HL-60 (cell line): Measurements from ENCODE around the gene MGAT4A.

Experiments used
- GABPA ChIP-seq: IDR thresholded peaks from 2 replicates; pipeline ENCODE4 v1.6.1; 2012; ENCODE audit warnings: low read depth
- POLR2AphosphoS5 ChIP-seq: IDR thresholded peaks from 2 replicates; pipeline ENCODE4 v1.6.1; 2012; ENCODE audit warnings: low read depth
- SPI1 ChIP-seq: IDR thresholded peaks from 2 replicates; pipeline ENCODE4 v1.6.1; 2012; ENCODE audit warnings: low read depth, mild to moderate bottlenecking, borderline replicate concordance
- TF ChIP-seq, protein P1 (sequence below): IDR thresholded peaks from one replicate; pipeline ENCODE4 v1.5.1; 2011; ENCODE audit warnings: low read length, control low read depth, inconsistent platforms; ENCODE audit not compliant: insufficient read depth
- TF ChIP-seq, protein P2 (sequence below): IDR thresholded peaks from 2 replicates; pipeline ENCODE4 v1.6.1; 2012; ENCODE audit warnings: low read depth; ENCODE audit not compliant: insufficient replicate concordance

DNA sequence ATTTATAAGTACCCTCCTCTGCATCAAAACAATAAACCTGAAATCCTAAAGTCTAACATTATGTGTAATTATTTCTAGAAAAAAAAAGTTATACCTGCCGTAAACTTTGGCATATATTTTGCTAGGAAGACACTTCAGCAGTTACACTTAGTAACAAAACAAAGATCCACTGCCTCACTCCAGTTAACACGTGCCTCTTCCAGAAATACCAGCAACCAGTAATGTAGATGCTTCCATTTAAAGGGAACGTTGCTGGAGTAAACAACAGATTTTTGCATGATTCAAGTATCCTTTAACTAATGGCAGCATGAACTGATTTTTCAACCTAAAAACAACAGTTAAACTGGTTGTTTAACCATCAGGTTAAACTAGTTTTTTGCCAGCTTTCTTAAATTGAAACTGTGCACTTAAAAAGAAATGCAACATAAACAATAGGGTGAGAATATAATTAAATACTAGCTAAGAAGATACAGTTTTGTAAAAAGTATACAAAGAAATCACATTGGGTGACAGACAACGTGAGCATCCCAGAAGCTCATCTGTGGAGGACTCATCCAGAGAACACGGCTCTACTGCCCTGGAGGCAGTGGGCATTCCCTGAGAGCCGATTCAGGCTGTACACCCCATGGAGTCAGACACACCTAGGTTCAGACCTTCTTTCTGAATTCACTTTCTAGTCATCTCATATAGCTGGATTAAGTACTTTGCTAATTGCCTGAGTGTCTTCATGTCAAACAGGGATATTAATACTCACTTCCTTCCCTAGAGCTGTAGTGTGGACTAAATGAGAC, 22.3 kb downstream of the MGAT4A start:
- TF ChIP-seq, protein P1, sequence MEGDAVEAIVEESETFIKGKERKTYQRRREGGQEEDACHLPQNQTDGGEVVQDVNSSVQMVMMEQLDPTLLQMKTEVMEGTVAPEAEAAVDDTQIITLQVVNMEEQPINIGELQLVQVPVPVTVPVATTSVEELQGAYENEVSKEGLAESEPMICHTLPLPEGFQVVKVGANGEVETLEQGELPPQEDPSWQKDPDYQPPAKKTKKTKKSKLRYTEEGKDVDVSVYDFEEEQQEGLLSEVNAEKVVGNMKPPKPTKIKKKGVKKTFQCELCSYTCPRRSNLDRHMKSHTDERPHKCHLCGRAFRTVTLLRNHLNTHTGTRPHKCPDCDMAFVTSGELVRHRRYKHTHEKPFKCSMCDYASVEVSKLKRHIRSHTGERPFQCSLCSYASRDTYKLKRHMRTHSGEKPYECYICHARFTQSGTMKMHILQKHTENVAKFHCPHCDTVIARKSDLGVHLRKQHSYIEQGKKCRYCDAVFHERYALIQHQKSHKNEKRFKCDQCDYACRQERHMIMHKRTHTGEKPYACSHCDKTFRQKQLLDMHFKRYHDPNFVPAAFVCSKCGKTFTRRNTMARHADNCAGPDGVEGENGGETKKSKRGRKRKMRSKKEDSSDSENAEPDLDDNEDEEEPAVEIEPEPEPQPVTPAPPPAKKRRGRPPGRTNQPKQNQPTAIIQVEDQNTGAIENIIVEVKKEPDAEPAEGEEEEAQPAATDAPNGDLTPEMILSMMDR = no peak
- no peak for TF ChIP-seq POLR2AphosphoS5
- TF ChIP-seq, protein P2, sequence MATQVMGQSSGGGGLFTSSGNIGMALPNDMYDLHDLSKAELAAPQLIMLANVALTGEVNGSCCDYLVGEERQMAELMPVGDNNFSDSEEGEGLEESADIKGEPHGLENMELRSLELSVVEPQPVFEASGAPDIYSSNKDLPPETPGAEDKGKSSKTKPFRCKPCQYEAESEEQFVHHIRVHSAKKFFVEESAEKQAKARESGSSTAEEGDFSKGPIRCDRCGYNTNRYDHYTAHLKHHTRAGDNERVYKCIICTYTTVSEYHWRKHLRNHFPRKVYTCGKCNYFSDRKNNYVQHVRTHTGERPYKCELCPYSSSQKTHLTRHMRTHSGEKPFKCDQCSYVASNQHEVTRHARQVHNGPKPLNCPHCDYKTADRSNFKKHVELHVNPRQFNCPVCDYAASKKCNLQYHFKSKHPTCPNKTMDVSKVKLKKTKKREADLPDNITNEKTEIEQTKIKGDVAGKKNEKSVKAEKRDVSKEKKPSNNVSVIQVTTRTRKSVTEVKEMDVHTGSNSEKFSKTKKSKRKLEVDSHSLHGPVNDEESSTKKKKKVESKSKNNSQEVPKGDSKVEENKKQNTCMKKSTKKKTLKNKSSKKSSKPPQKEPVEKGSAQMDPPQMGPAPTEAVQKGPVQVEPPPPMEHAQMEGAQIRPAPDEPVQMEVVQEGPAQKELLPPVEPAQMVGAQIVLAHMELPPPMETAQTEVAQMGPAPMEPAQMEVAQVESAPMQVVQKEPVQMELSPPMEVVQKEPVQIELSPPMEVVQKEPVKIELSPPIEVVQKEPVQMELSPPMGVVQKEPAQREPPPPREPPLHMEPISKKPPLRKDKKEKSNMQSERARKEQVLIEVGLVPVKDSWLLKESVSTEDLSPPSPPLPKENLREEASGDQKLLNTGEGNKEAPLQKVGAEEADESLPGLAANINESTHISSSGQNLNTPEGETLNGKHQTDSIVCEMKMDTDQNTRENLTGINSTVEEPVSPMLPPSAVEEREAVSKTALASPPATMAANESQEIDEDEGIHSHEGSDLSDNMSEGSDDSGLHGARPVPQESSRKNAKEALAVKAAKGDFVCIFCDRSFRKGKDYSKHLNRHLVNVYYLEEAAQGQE = no peak
- no peak for TF ChIP-seq SPI1
- TF ChIP-seq GABPA = no peak
